ENCODE data around the gene TTC33.

Gene TTC33

GRCh38 chr5:40679148-40679912 lies 76.4 kb downstream of the TTC33 start:
- peak; percentile 93 for DNase-seq (ENCODE audit: low read depth)

- DNase-seq (ENCODE audit: low read depth): peak; percentile 17
Observed at GRCh38 chr5:40678460-40679147, 77.2 kb downstream of the TTC33 start.

GRCh38 chr5:40678026-40678425 lies 77.7 kb downstream of the TTC33 start:
- no peak for DNase-seq (ENCODE audit: low read depth)

- DNase-seq (ENCODE audit: low read depth): peak; percentile 41
Observed at GRCh38 chr5:40677456-40677855, 78.3 kb downstream of the TTC33 start.

- DNase-seq (ENCODE audit: low read depth): peak; percentile 78
Observed at GRCh38 chr5:40676613-40677343, 79.0 kb downstream of the TTC33 start.

- DNase-seq (ENCODE audit: low read depth): no peak
Observed at GRCh38 chr5:40675396-40676133, 80.2 kb downstream of the TTC33 start.

GRCh38 chr5:40674661-40675235 lies 81.0 kb downstream of the TTC33 start:
- no peak for DNase-seq (ENCODE audit: low read depth)

GRCh38 chr5:40672425-40672824 lies 83.3 kb downstream of the TTC33 start:
- no peak for DNase-seq (ENCODE audit: low read depth)

GRCh38 chr5:40669606-40670390 lies 86.0 kb downstream of the TTC33 start:
- no peak for DNase-seq (ENCODE audit: low read depth)

GRCh38 chr5:40667161-40667663 lies 88.5 kb downstream of the TTC33 start:
- no peak for DNase-seq (ENCODE audit: low read depth)

- no peak for DNase-seq (ENCODE audit: low read depth)
Observed at GRCh38 chr5:40666657-40667056, 89.1 kb downstream of the TTC33 start.

GRCh38 chr5:40665635-40666298 lies 90.0 kb downstream of the TTC33 start:
- no peak for DNase-seq (ENCODE audit: low read depth)

- no peak for DNase-seq (ENCODE audit: low read depth)
Observed at GRCh38 chr5:40660751-40661150, 95.0 kb downstream of the TTC33 start.

- no peak for DNase-seq (ENCODE audit: low read depth)
Observed at GRCh38 chr5:40656766-40657165, 99.0 kb downstream of the TTC33 start.

- DNase-seq (ENCODE audit: low read depth): peak; percentile 65
Observed at GRCh38 chr5:40656091-40656490, 99.7 kb downstream of the TTC33 start.

- no peak for DNase-seq (ENCODE audit: low read depth)
Observed at GRCh38 chr5:40655138-40655537, 100.6 kb downstream of the TTC33 start.

- peak; percentile 28 for DNase-seq (ENCODE audit: low read depth)
Observed at GRCh38 chr5:40654377-40654991, 101.3 kb downstream of the TTC33 start.

GRCh38 chr5:40653221-40654022 lies 102.3 kb downstream of the TTC33 start:
- DNase-seq (ENCODE audit: low read depth): no peak
